Measurements from ENCODE around the gene SPART. TPM values are rescaled to one million over a fixed set of nuclear protein-coding genes. Genes with fewer than 3 reads are reported as not detected.

The SPART gene
- total and polyA plus RNA-seq, 5 donors from 2014 or later: 6.7 to 34.0 (median 22.0) TPM

GRCh38 chr13:36259361-36260137 lies 86.6 kb downstream of the SPART start:
- no peaks in the 10 kb centered on the region for H3K27me3 Mint-ChIP-seq

GRCh38 chr13:36258831-36259230 lies 87.4 kb downstream of the SPART start:
- H3K36me3 ChIP-seq (ENCODE audit: control insufficient read depth, insufficient read depth, low read length): no peaks in the 10 kb centered on the region
- no peak overlapping the region for H3K27ac Mint-ChIP-seq
- no peaks in the 10 kb centered on the region for H3K27me3 ChIP-seq (ENCODE audit: control insufficient read depth, insufficient read depth, low read length)
- DNase-seq: no peak
- no peaks in the 10 kb centered on the region for H3K9me3 ChIP-seq (ENCODE audit: control insufficient read depth in 2 of 2, low read length in 2 of 2)
- H3K4me3 ChIP-seq (ENCODE audit: low read depth, low read length): no peak overlapping the region
- no peak overlapping the region for H3K4me3 Mint-ChIP-seq
- H3K4me1 Mint-ChIP-seq: no peaks in the 10 kb centered on the region
- peaks cover 0 to 14% (median 0%) of the 10 kb centered on the region in 7 donors for H3K9me3 Mint-ChIP-seq
- no peak for ATAC-seq (ENCODE audit: low read depth in 2 of 2)
- H3K27ac ChIP-seq (ENCODE audit: insufficient read depth, low read length, poor library complexity, severe bottlenecking): no peak overlapping the region
- H3K27me3 Mint-ChIP-seq: no peaks in the 10 kb centered on the region
- H3K36me3 Mint-ChIP-seq: no peaks in the 10 kb centered on the region
- no peaks in the 10 kb centered on the region for H3K4me1 ChIP-seq (ENCODE audit: control insufficient read depth, insufficient read depth, low read length, poor library complexity, severe bottlenecking)

More at GRCh38 chr13:36259361-36260137, 86.6 kb downstream of the SPART start:
- no peaks in the 10 kb centered on the region for H3K36me3 Mint-ChIP-seq
- Histone ChIP-seq H3K36me3 (ENCODE audit: control insufficient read depth, insufficient read depth, low read length) (no peaks in the 10 kb centered on the region), H3K4me1 (ENCODE audit: control insufficient read depth, insufficient read depth, low read length, poor library complexity, severe bottlenecking) (no peaks in the 10 kb centered on the region), H3K27me3 (ENCODE audit: control insufficient read depth, insufficient read depth, low read length) (no peaks in the 10 kb centered on the region), H3K27ac (ENCODE audit: insufficient read depth, low read length, poor library complexity, severe bottlenecking) (no peak overlapping the region), H3K4me3 (ENCODE audit: low read depth, low read length) (no peak overlapping the region), H3K9me3 (ENCODE audit: control insufficient read depth in 2 of 2, low read length in 2 of 2) (no peaks in the 10 kb centered on the region)
- ATAC-seq (ENCODE audit: low read depth in 2 of 2) (no peak), DNase-seq (no peak)
- peaks cover 0 to 14% (median 0%) of the 10 kb centered on the region in 7 donors for H3K9me3 Mint-ChIP-seq
- no peak overlapping the region for H3K27ac Mint-ChIP-seq
- no peaks in the 10 kb centered on the region for H3K4me1 Mint-ChIP-seq
- H3K4me3 Mint-ChIP-seq: no peak overlapping the region

Other genes with a start within 250 kb of the SPART start
- not detected for gene DCLK1, start 215.0 kb downstream of the SPART start, total RNA-seq
- not detected for gene DCLK1, start 215.0 kb downstream of the SPART start, polyA plus RNA-seq
- not detected for gene SOHLH2, start 131.8 kb downstream of the SPART start, total RNA-seq
- gene SOHLH2, start 131.8 kb downstream of the SPART start, polyA plus RNA-seq: not detected
- not detected for gene CCDC169, start 48.6 kb downstream of the SPART start, total RNA-seq
- not detected for gene CCDC169, start 48.6 kb downstream of the SPART start, polyA plus RNA-seq
- not detected for gene CCNA1, start 86.1 kb upstream of the SPART start, total RNA-seq
- under 1 TPM in 1 of 4 donors, not detected in 3; 0.14 TPM for gene CCNA1, start 86.1 kb upstream of the SPART start, polyA plus RNA-seq